HG03558 (cell line): ENCODE data around the gene ACOX2.

Source experiments
- ATAC-seq: cut with Tn5 transposase; IDR thresholded peaks from one replicate; pipeline ENCODE4 v1.9.1; 2021; ENCODE audit warnings: moderate number of reproducible peaks; ENCODE audit not compliant: unreplicated experiment; ENCODE audit errors: extremely low read depth

ACOX2 gene

DNA sequence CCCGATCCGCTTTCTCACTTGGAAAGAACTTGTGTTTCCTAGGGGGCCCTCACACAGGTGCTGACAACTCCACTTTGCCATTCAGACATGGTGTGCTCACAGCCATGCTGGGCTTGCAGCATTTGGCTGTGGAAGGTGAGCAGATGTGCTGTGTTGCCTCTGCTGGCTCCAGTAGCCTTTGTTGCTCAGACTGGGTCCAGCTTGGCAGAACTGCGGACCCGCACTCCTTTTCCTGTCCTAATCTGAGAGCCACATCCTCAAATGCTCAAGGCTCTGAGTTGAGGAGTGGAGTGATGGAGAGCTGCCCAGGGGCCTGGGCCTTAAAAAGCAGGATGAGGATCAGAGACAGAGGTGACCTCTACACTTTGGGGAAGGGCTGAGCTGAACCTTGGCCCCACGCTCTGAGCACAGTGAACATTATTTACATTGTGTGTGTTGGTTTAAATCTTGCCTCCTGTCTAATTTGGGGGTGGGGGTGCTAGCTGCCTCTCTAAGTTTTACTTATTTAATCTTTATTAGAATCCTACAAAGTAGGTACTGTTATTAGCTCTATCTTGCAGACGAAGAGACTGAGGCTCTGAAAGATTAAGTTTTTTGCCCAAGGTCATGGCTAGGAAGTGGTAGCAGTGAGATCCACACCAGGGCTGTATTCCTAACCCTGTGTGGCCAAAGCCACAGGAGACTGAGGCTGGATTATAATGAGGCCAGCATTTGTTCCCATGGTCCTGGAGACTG, 17.2 kb downstream of the ACOX2 start:
- ATAC-seq, result no peak

DNA sequence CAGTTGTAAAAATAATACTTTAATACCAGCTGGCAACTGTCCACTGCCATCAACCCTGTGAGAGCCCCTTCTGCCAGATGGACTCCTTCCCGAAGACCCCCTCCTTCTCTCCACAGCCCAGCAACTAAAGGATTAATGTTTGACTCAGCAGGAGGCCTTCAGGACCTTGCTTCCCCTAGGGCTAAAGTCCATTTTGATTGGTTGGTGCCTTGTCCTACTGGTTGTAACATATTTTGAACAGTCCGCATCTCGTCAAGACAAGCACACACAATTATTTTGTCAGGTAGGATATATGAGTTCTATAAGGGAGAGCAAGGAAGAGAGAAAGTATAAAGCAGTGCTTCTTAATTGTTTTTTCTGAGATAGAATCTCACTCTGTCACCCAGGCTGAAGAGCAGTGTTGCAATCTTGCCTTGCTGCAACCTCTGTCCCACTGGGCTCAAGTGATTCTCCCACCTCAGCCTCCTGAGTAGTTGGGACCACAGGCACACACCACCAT, 18.6 kb downstream of the ACOX2 start:
- no peak for ATAC-seq

DNA sequence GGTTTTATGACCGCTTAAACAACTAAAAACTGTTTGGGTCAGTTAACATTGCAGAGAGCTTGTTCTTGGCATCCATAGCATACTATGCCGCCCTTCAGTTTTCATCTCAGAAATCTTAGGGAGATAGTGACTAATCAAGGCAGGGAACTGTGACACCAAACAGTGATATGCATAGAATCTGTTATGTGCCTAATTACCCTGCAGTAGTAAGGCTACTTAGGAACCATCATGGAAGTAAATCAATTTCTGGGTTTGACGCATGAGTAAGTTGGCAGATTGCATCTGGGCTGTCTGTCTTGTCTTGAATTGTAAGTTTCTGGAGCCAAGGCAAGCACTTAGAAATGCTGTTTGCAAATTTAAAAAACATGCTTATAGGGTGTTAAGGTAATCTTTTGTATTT, 22.6 kb downstream of the ACOX2 start:
- no peak for ATAC-seq

DNA sequence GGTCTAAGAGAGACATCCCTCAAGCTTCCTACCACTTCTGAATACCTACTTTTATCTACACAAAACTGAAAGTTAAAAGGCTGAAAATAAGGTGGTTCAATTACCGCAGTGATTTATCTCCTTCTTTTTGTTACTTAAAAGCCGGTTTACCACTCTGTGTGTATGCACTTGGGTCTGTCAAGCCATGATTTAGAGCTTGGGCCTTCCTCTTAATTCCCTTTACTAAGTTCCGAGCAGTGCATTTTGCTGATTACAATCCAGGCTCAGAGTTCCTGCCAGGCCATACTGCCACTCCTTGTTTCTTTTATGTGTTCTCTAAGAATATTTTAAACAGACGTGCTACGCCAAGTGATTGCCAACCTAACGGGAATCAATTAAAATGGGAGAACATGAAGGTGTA, 28.6 kb downstream of the ACOX2 start:
- ATAC-seq, result no peak

DNA sequence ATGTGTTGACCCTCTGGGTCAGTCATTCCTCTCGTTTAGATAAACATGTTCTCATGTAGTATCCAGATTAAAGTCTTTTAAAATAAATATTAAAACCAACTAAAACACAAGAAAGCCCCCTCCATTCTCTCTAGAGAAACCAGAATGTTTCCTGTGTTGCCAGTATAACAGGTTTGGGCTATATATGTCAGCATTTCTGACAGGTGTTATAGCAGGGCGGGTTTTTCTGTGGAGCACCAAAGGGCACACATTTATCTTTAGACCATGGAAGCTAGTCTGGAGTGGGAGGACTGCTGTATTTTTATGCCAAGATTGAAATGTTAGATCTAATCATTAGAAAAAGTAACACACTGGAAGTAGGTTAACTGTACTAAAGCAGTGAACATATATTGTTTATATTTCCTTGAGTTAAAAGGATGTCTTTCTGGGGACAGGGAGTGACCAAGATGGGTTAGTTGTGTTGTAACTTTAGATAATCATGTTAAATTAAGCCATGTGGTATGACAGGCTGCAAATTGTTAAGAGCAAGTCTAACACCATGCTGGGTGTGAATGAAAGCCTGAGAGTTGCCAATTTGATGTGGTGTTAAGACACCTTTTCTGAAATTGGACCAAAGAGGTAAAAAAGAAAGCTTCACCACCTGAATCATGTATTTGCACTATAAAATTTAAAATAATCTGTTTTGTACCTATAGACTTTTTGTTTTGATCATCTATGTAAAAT, 29.5 kb downstream of the ACOX2 start:
- ATAC-seq, result no peak

DNA sequence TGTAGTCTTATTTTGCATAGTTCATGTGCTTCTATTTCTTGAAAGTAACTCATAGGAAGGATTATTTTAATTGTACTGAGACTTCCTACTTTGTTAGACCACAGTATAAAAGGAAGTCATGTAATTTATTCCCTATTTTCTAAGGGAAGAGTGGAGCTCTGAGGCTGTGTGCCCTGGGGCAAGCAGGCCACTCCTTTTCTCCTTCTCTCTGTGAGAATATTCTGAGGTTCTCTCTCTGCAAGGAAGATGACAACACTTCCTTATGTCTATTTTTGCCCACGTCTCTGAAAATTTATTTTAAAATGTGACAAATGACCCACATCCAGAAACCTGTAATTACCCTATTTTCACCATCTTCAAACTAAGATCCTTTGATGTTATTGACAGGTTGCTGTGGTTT, 34.1 kb downstream of the ACOX2 start:
- no peak for ATAC-seq

DNA sequence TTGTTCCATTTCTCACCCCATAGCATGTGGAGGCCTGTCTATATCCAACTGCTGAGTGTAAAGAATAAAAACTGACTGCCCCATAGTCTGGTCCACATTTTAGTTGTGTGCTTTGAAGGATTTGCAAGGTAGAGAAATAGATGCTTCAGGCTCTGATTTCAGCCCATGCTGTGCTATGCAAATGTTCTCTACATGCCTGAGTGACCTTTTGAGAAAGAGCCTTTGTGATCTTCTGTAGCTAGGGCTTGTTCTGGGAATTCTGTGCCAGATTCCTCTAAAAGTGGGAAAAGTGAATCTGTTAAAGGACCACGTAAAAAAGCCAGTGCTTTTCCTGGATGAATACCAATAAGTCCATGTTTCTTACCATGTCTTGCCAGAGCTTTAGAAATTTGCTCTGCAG, 39.9 kb downstream of the ACOX2 start:
- no peak for ATAC-seq

DNA sequence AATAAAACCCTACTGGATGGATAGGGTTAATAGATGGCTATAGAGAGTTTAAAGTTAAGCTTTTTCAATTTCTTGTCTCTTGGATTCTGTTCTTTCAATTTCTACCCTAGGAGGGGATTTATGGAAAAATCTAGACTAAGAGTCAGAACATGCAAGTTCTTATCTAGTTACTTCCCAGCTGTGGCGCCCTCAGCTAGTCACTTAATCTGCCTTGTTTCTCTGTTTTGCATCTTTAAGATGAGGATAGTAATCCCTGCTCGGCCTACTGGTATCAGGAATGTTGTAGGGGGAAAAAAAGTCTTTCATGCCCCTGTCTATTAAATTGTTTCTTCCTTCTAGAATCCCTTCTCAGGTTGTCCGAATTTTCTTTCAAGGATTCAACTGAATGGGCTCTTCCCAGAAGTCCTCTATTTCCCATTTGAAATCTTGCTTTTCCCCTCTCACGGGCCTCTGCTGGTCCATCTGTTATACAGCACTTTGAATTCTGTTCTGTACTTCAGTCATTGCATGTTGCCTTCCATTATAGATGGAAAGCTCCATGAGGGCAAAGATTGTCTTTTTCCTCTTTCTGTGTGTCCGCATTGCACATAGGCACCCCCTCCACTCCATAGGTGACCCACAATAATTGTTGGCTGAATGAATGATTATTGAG, 40.7 kb downstream of the ACOX2 start:
- ATAC-seq, result no peak

DNA sequence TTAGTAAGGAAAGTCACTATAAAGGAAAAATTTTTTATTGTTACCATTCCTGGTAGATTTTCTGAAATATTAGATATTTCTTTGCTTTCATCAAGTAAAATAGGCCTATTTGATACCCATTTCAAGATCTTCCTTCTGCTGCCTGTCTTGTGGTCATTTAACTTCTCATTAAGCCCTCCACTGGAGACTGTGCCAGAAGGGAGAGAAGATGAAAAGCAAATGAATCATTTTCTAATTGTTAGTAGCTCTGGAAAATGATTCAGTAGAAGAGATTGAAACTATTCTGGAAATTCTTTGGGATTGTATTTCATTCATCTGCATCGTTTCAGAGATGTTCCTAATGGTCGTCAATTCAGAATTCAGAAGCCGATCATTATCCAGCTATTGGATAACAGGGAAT, 41.9 kb downstream of the ACOX2 start:
- ATAC-seq, result no peak

DNA sequence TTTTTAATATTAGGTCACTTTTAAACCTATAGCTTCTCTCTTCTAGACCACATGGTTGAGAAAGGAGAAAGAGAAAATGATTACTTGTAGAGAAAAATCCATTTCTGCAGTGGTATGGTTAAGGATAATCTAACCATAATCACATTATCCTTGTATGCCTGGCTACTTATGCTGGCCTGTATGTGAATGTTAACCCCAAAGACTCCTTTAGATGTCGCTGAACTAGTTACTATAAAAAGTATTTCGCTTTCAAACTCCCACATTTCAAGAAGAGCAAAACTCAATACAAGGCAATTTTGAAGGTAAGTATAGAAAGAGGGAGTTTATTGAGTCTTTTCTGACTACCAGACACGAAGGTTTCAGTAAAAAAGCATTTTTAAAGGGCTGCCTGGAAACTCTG, 42.9 kb downstream of the ACOX2 start:
- no peak for ATAC-seq

DNA sequence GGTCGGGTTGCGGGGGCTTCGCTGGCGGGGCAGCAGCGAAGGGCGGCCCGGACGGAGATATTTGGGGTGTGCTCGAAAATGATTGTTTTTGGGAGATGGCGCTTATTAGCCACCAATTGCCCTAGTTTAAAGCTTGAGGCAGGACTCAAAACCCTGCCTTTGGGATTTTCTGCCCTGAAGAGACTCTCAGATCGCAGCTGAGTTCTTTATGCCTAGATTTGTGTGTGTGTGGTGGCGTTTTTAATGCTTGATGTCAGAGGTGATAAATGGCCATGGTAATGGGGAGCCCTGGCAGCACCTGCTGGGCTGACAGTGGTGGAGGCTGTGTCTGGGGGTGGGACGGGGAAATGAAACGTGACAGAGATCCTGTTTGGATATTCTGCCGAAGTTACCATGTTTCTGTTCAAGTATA, 44.5 kb downstream of the ACOX2 start:
- ATAC-seq, result no peak

DNA sequence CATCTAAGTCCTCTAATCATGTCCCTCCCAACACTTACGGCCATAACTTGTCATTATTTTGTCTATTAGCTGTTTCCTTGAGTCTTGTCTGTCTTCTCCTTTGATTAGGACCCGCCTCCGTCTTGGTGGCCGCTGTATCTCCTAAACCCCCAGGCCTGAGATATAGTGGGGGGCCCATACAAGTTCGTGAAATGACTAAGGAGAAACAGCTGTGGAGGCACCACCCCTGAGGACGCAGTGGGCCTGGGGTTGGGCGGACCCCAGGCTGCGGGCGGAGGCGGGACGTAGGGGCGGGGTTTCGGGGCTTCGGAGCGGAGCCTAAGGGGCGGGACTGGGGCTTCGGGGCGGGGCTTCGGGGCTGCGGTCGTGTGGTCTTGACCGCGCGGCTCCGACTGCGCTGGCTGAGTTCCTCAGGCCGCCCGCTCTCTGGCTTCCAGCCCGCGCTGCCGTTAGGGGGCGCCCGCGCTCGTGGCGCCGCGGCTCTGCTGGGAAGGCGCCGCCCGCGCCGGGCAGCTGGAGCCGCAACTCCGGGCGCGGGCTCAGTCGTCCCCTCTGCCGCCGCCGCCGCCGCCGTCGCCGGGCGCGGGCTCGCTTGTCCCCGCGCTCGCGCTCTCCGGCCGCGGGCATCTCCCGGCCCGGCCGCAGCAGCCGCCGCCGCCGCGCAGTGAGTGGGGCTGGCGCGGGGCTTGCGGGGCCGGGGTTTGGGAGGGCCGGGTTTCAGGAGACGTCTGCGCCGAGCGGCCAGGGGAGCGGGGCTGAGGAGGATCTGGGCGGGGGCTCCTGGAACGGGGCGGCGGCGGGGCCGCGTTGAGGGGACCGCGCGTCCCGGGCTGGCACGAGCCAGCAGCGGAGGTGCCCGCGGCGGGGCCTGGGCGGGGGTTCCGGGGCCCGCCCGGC, 45.2 kb downstream of the ACOX2 start, which contains the start of gene KCTD6:
Gene KCTD6 (plus strand): TSS at position 591 of the 897 bp plus-strand sequence. CDS start 6,660 bp downstream, outside the sequence.
- peak; percentile 89 for ATAC-seq

DNA sequence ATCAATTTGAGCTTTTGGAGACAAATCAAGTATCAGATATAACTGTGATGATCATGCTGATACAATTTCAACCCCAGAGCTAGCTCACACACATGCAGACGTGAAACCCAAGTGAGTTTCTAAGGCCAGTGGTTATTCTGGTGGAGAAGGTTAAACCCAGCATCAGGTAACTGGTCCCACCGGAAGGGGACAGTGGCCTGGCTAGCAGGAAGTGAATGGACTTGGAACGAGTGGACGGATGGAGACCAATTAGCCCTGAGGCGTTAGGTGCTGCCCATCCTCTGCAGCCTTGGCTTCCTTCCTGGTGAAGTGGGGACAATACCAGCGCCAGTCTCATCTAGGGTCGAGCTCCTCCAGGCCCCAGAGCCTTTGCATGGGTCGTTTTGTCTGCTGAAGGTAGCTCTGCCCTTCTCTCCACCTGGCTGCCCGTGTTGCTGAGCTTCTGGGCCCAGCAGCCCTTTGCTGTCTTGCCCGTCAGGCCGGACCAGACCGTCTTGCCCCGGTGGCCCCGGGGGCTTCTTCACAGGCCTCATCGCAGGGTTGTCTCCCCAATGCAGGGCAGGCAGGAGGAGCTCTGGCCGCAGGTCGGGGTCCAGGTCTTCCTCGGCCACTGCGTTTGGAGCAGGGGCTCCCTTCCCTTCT, 46.0 kb downstream of the ACOX2 start:
- ATAC-seq, result no peak

DNA sequence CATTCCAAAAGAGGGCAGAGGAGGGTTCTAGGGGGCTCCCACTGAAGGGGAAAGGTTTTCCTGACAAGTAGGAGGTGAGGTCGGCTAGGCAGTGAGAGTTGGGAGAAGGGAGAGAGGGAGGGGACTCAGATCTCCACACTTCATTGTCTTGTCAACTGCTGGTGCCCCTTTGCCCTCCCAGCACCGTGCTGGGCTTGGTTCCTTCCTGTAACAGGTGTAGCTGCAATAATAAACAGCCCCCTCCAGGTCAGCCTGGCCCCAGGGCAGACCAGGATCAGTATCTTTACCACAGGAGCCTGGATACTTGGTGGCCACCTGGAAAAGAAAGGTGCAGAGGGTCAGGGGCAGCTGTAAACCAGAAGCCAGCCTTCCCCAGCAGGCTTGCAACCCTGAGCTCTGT, 48.0 kb downstream of the ACOX2 start:
- ATAC-seq, result no peak

DNA sequence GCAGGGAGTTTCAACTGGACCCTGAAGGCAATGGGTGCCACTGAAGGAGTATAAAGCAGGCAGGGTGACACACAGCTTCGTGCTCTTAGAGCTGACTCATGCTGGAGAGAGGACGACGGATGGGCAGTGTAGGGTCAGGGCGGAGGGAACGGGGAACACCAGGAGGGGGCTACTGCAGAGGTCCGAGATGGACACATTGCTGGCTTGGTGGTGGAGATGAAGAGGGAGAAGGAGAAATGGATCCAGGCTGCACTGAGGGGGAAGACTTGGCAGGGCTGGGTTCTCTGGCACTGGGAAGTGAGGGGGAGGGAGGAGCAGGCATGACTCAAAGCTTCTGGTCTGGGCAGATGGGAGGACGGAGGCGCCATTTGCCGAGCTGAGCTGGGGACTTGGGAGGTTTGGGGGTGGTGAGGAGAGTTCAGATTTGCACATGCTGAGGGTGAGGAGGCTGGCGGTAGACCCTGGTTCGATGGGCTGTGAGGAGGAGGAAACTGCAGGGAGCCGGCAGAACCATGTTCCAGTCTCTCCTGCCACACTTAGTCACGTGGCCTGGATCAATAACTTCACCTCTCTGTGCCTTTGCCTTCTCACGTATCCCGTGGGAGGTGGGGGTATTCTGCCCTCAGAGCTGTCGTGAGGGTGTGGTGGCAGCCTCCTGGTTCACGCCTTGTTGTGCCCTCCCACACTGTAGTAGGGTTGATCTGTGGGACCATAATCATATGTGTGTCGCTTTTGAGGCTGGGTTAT, 49.7 kb downstream of the ACOX2 start:
- no peak for ATAC-seq

DNA sequence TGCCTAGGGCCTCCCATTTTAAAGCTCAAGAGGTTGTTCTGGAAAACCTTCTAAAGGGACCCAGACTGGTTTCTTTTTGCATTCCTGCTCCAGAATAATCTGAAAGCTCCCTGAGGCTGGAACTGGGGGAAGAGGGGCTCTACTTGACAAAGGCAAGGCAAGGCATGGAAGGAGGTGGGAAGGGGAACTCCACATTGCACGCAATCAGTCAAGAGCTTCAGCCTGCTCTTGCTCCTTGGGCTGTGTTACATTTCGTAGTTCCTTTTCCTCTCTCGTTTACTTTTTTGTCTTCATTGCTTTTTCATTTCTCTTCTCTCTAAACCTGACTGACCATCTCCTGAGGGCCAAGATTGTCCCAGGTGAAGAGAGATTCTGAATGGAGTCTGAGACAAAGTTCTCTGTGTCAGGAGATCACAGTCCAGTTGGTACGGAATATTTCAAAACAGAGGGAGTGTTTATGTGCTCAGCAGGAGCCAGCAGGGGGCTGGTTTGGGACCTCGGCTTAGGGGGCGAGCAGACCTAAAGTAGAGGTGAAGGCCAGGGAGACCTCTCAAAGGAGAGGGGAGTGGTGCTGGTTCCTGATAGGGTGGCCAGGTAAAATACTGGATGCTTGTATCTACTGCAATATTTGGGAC, 51.1 kb downstream of the ACOX2 start:
- ATAC-seq, result no peak

DNA sequence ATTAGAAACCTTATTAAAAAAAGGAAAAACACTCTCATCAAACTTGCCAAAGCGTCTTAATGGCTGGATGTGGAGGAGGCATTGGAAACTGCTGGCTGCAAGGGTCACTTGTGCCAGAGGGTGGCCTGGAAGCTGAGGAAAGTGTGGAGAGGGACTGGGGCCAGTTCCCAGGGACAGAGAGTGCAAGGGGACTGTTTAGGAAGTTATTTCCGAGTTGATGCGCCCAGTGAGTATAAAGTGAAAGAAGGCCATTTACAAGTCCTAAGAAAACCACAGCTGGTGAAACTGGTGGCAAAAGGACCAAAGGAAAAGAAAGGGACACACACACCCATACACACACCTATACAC, 52.3 kb downstream of the ACOX2 start:
- no peak for ATAC-seq

DNA sequence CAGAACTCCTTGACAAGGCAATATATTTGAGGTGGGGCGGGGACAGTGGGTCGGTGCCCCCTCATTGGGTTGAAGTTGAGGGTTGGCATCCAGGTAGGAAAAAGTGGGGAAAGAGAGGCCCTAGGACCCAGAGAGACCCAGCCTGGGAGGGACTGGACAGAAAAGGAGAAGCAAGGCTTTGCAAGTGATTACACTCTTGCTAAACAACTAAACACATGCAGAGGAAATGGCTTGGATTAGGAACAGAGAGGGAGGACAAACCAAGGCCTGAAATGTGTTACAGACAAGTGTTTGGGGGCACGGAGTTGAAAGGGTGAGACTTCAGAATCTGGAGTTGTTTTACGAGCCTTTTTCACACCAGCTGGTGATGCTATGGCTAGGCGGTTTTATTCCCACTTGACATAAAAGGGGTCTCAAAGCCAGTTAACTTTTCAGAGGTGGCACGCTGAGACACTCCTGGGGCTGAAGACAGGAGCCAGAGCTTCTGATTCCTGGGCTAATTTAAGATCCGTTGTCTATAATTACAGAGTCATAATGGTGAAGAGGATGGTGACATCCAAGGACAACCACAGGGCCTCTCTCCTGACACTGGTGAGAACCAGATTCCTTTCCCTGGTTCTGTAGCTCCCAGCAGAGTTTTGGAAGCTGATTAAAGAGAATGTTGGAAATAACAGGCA, 52.8 kb downstream of the ACOX2 start:
- ATAC-seq, result no peak
